Peyer's patch (tissue), 4 donors: Measurements from ENCODE around the gene PPP5C. TPM values are rescaled to one million over a fixed set of nuclear protein-coding genes. Genes with fewer than 3 reads are reported as not detected.

Experiments
- DNase-seq, 3 donors: peaks; one replicate each; pipeline ENCODE4 v3.0.0-alpha.2; 2017 to 2019
- H3K27ac ChIP-seq, 4 donors: fragments of 200-600 bp; sonication (generic); one replicate each; pipeline ENCODE4 v1.5.1; 2016 to 2019
- H3K27me3 ChIP-seq, 2 donors: fragments of 200-600 bp; sonication (generic); one replicate each; pipeline ENCODE4 v1.5.1; 2019
- H3K36me3 ChIP-seq, 3 donors: fragments of 200-600 bp; sonication (generic); one replicate each; pipeline ENCODE4 v1.5.1; 2016 to 2019
- H3K4me1 ChIP-seq, 4 donors: fragments of 200-600 bp; sonication (generic); one replicate each; pipeline ENCODE4 v1.5.1; 2016 to 2019
- H3K4me3 ChIP-seq, 4 donors: fragments of 200-600 bp; sonication (generic); 1 replicate in 3 of 4; 2 replicates in 1 of 4; pipeline ENCODE4 v1.5.1; 2016 to 2019; ENCODE audit warnings: mild to moderate bottlenecking in 1 of 4
- H3K9me3 ChIP-seq, 4 donors: fragments of 200-600 bp; sonication (generic); one replicate each; pipeline ENCODE4 v1.5.1; 2016 to 2019; ENCODE audit warnings: mild to moderate bottlenecking in 1 of 4
- POLR2A ChIP-seq, 2 donors: fragments of 450-650 bp; IDR thresholded peaks; one replicate each; pipeline ENCODE4 v1.5.1; 2017; ENCODE audit warnings: antibody characterized with exemption in 2 of 2, mild to moderate bottlenecking in 2 of 2, moderate library complexity in 2 of 2
- total RNA-seq, 4 donors: library from RNA; depleted of rRNA; stranded (reverse); fragments of >200 nt; gene quantifications; one replicate each; pipeline ENCODE4 v1.1.0, GENCODE V29; 2016
- TF ChIP-seq, protein P1 (sequence below), 6 experiments: fragments of 450-650 bp in 4 of 6; fragments of 200-600 bp in 2 of 6; sonication (generic) in 1 of 6; IDR thresholded peaks; one replicate each; pipeline ENCODE4 v1.5.1; 2017 to 2019; ENCODE audit warnings: antibody characterized with exemption in 6 of 6, mild to moderate bottlenecking in 3 of 6, moderate library complexity in 1 of 6

PPP5C gene
- total RNA-seq, 4 donors from 2014 or later: 68.8 to 214 (median 129) TPM

DNA sequence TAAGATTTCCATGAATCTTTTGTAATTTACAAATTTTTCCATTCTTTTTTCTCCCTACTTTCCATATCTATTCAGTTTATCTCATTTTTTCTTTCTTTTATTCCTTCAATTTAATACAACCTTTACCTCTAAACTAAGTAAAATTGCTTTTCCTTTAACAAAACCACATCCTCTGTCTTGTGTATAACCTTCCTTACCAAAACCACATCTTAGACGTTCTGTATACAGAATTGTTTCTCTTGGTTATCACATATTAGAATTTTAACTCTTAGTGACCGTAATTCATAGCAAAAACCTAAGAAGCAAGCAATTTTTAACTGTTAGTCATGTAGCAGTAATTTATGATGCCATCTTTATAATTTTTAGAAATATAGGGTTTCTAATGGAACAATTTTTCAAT lies 15.0 kb downstream of the PPP5C start:
- no peak for DNase-seq
- no peaks in the 10 kb centered on the region for H3K4me1 ChIP-seq
- H3K27me3 ChIP-seq: no peaks in the 10 kb centered on the region
- no peak overlapping the region for H3K27ac ChIP-seq
- no peak overlapping the region for H3K4me3 ChIP-seq
- no peaks in the 10 kb centered on the region for H3K9me3 ChIP-seq
- H3K36me3 ChIP-seq: peaks cover 0 to 50% (median 0%) of the 10 kb centered on the region in 3 donors
- TF ChIP-seq, protein P1, sequence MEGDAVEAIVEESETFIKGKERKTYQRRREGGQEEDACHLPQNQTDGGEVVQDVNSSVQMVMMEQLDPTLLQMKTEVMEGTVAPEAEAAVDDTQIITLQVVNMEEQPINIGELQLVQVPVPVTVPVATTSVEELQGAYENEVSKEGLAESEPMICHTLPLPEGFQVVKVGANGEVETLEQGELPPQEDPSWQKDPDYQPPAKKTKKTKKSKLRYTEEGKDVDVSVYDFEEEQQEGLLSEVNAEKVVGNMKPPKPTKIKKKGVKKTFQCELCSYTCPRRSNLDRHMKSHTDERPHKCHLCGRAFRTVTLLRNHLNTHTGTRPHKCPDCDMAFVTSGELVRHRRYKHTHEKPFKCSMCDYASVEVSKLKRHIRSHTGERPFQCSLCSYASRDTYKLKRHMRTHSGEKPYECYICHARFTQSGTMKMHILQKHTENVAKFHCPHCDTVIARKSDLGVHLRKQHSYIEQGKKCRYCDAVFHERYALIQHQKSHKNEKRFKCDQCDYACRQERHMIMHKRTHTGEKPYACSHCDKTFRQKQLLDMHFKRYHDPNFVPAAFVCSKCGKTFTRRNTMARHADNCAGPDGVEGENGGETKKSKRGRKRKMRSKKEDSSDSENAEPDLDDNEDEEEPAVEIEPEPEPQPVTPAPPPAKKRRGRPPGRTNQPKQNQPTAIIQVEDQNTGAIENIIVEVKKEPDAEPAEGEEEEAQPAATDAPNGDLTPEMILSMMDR (IDR thresholded peaks at IDR 0.05): no peak
- no peak for TF ChIP-seq POLR2A (IDR thresholded peaks at IDR 0.05)

DNA sequence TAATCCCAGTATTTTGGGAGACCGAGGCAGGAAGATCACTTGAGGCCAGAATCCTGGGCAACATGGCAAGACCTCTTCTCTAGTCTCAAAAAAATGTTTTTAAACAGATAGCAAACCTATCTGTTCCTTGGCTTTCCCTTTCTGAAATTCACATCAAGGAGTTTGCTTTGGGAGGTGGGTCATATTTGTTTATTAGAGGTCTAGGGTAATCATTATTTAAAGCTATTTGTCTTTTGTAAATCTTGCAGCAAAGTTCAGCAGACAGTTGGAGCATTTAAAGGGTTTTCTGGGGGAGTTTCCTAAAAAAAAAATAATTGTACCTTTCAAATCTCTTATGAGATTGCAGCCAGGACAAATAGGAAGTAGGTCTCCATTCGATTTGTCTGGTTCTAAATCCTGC lies 17.5 kb downstream of the PPP5C start:
- no peak for DNase-seq
- H3K36me3 ChIP-seq: peaks cover 0 to 48% (median 0%) of the 10 kb centered on the region in 3 donors

DNA sequence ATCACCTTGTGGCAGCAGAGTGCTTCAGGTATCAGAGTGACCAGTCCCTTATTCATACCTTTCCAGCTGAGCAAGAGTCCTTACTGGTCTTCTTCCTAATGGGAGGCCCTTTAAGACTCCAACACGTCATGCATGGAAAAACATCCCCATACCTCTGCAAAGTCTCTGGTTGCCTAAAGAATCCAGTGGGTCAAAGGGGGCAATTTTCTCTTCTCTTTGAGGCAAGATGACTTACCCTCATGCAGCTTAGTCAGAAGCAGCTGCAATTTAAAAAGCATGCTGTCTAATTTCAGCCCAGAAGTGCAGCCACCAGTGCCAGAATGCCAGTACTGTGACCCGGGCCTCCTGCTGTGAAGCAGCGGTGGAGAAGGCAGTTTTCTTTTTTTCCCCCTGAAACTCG lies 18.7 kb downstream of the PPP5C start:
- H3K4me1 ChIP-seq: no peaks in the 10 kb centered on the region
- no peak for DNase-seq
- no peak overlapping the region for H3K27ac ChIP-seq
- peaks cover 0 to 43% (median 0%) of the 10 kb centered on the region in 3 donors for H3K36me3 ChIP-seq
- no peak overlapping the region for H3K4me3 ChIP-seq
- H3K27me3 ChIP-seq: no peaks in the 10 kb centered on the region
- H3K9me3 ChIP-seq: no peaks in the 10 kb centered on the region
- TF ChIP-seq, protein P1 (IDR thresholded peaks at IDR 0.05): no peak
- TF ChIP-seq POLR2A (IDR thresholded peaks at IDR 0.05): no peak

More for the DNA sequence above, 17.5 kb downstream of the PPP5C start:
- Histone ChIP-seq H3K27me3 (no peaks in the 10 kb centered on the region), H3K4me1 (no peaks in the 10 kb centered on the region), H3K27ac (no peak overlapping the region), H3K9me3 (no peaks in the 10 kb centered on the region), H3K4me3 (no peak overlapping the region)
- TF ChIP-seq POLR2A (IDR thresholded peaks at IDR 0.05): no peak
- TF ChIP-seq, protein P1 (IDR thresholded peaks at IDR 0.05): no peak

DNA sequence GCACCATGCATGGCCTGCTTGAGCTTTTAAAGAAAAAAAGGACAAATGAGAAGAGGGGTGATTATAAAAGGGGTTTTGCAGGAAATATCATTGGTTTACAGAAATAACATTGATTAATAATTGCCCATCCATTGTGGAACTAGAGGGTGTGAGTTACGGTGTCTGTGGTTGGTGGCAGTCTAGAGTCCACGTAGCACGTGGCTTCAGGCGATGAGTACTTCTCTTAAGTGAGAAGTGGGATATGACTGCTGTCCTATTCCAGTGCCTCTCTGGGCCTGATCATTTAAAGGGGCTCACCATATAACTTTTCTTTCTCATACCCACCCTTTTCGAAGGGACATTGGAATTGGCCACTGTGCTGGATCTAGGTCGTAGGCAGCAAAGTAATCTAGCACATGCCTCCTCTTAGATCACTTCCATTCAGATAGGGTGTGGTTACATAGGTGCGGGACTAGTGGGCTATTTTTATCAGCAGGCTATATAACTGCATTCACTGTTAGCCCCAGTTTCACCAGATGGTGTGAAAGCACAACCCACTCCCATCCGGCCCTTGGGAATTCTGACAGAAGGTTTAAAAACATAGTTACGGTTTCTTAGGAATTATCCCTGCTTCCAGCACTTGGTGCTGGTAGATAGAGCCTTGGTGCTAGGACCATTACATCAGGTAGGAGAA lies 19.9 kb downstream of the PPP5C start:
- Histone ChIP-seq H3K4me1 (no peaks in the 10 kb centered on the region), H3K36me3 (peaks cover 0 to 43% (median 0%) of the 10 kb centered on the region in 3 donors), H3K9me3 (no peaks in the 10 kb centered on the region), H3K27me3 (no peaks in the 10 kb centered on the region), H3K4me3 (no peak overlapping the region), H3K27ac (no peak overlapping the region)
- no peak for DNase-seq
- TF ChIP-seq POLR2A (IDR thresholded peaks at IDR 0.05): no peak
- TF ChIP-seq, protein P1 (IDR thresholded peaks at IDR 0.05): no peak

DNA sequence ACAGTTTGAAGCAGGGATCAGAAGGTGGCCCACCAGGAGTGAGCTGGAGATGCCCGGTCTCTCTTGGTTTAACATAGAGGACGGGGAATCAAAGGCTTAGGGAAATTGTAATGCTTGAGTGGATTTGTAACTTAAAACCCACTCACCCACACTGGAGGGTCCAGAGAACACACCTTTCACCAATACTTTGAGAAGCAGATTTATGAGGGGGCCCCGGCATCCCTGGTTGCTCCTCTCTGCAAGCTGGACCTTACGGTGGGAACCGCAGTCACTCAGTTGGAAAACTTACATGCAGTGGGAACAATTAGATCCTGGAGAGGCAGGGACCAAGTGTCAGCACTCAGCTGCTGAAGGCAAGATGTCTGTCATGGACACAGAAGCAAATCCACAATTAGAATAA lies 20.5 kb downstream of the PPP5C start:
- Histone ChIP-seq H3K4me1 (no peaks in the 10 kb centered on the region), H3K36me3 (peaks cover 0 to 43% (median 0%) of the 10 kb centered on the region in 3 donors), H3K27me3 (no peaks in the 10 kb centered on the region), H3K4me3 (no peak overlapping the region), H3K9me3 (no peaks in the 10 kb centered on the region), H3K27ac (no peak overlapping the region)
- no peak for TF ChIP-seq POLR2A (IDR thresholded peaks at IDR 0.05)
- TF ChIP-seq, protein P1 (IDR thresholded peaks at IDR 0.05): no peak
- no peak for DNase-seq
